SK-N-SH treated with all-trans-retinoic acid at 6 μM for 48 hours (cell line): ENCODE data around the gene CYB561.
A peak's percentile ranks its signal among the peaks of the same experiment; 100 is the strongest.

ENCODE experiments used
- ATAC-seq: fragments of 200-7000 bp; cut with Tn5 transposase; 3 replicates; pipeline ENCODE4 v1.9.1; 2020; ENCODE audit warnings: mild to moderate bottlenecking, moderate library complexity
- ARNTL ChIP-seq: fragments of 450-650 bp; formaldehyde crosslinking; IDR thresholded peaks from 2 replicates; pipeline ENCODE4 v1.5.0; 2020; ENCODE audit warnings: low read depth, mild to moderate bottlenecking, moderate library complexity, borderline replicate concordance
- BACH2 ChIP-seq: fragments of 250-450 bp; sonication (Bioruptor Pico); IDR thresholded peaks from 2 replicates; pipeline ENCODE4 v1.9.0; 2021; ENCODE audit warnings: mild to moderate bottlenecking, borderline replicate concordance
- CSDC2 ChIP-seq: fragments of 250-450 bp; sonication (Bioruptor Pico); IDR thresholded peaks from 2 replicates; pipeline ENCODE4 v1.5.0; 2020; ENCODE audit warnings: mild to moderate bottlenecking, moderate library complexity
- ESRRG ChIP-seq: fragments of 250-450 bp; sonication (Bioruptor Pico); IDR thresholded peaks from 2 replicates; pipeline ENCODE4 v1.6.1; 2021; ENCODE audit warnings: mild to moderate bottlenecking
- GLIS3 ChIP-seq: fragments of 250-450 bp; sonication (Bioruptor Pico); IDR thresholded peaks from 2 replicates; pipeline ENCODE4 v1.5.0; 2020; ENCODE audit warnings: mild to moderate bottlenecking, moderate library complexity
- ISL1 ChIP-seq: fragments of 250-450 bp; sonication (Bioruptor Pico); IDR thresholded peaks from 2 replicates; pipeline ENCODE4 v2.1.2; 2022; ENCODE audit warnings: mild to moderate bottlenecking, moderate library complexity
- OSR1 ChIP-seq: fragments of 250-450 bp; sonication (Bioruptor Pico); IDR thresholded peaks from 2 replicates; pipeline ENCODE4 v1.8.0; 2022; ENCODE audit warnings: moderate library complexity, mild to moderate bottlenecking, inconsistent platforms
- PPARA ChIP-seq: fragments of 250-450 bp; sonication (Bioruptor Pico); IDR thresholded peaks from 2 replicates; pipeline ENCODE4 v1.5.0; 2020; ENCODE audit warnings: mild to moderate bottlenecking, borderline replicate concordance
- RARB ChIP-seq: fragments of 250-450 bp; sonication (Bioruptor Pico); IDR thresholded peaks from 2 replicates; pipeline ENCODE4 v1.8.0; 2021; ENCODE audit warnings: mild to moderate bottlenecking, moderate library complexity
- SNAI2 ChIP-seq: fragments of 250-450 bp; sonication (Bioruptor Pico); IDR thresholded peaks from 2 replicates; pipeline ENCODE4 v1.5.0; 2020; ENCODE audit warnings: mild to moderate bottlenecking, moderate library complexity
- TCF4 ChIP-seq: fragments of 250-450 bp; sonication (Bioruptor Pico); IDR thresholded peaks from 2 replicates; pipeline ENCODE4 v1.8.0; 2021; ENCODE audit warnings: mild to moderate bottlenecking, moderate library complexity, borderline replicate concordance
- TOX ChIP-seq: fragments of 250-450 bp; sonication (Bioruptor Pico); IDR thresholded peaks from 2 replicates; pipeline ENCODE4 v1.8.0; 2021; ENCODE audit warnings: mild to moderate bottlenecking, moderate library complexity, borderline replicate concordance
- ZC3H10 ChIP-seq: fragments of 250-450 bp; sonication (Bioruptor Pico); IDR thresholded peaks from 2 replicates; pipeline ENCODE4 v1.5.1; 2021; ENCODE audit warnings: mild to moderate bottlenecking, moderate library complexity
- ZFP30 ChIP-seq: fragments of 450-650 bp; formaldehyde crosslinking; IDR thresholded peaks from 2 replicates; pipeline ENCODE4 v1.5.0; 2022; ENCODE audit warnings: mild to moderate bottlenecking, moderate library complexity
- ZNF565 ChIP-seq: fragments of 450-650 bp; formaldehyde crosslinking; conservative IDR thresholded peaks from 2 replicates; pipeline ENCODE4 v1.5.0; 2020; ENCODE audit warnings: low read depth, mild to moderate bottlenecking, moderate library complexity
- ZNF70 ChIP-seq: fragments of 450-650 bp; formaldehyde crosslinking; IDR thresholded peaks from 2 replicates; pipeline ENCODE4 v1.5.0; 2020; ENCODE audit warnings: mild to moderate bottlenecking, moderate library complexity
- ZNF8 ChIP-seq: fragments of 450-650 bp; formaldehyde crosslinking; IDR thresholded peaks from 2 replicates; pipeline ENCODE4 v1.5.0; 2020; ENCODE audit warnings: mild to moderate bottlenecking, moderate library complexity
- TF ChIP-seq, protein P1 (sequence below): fragments of 250-450 bp; sonication (Bioruptor Pico); IDR thresholded peaks from 2 replicates; pipeline ENCODE4 v1.5.1; 2020; ENCODE audit warnings: low read depth, mild to moderate bottlenecking, moderate library complexity
- TF ChIP-seq, protein P2 (sequence below): fragments of 250-450 bp; sonication (Bioruptor Pico); IDR thresholded peaks from 2 replicates; pipeline ENCODE4 v1.8.0; 2021; ENCODE audit warnings: low read depth, mild to moderate bottlenecking, moderate library complexity, borderline replicate concordance
- TF ChIP-seq, protein P3 (sequence below): fragments of 250-450 bp; sonication (Bioruptor Pico); IDR thresholded peaks from 2 replicates; pipeline ENCODE4 v1.8.0; 2020; ENCODE audit warnings: mild to moderate bottlenecking, moderate library complexity, borderline replicate concordance
- TF ChIP-seq, protein P4 (sequence below): fragments of 250-450 bp; sonication (Bioruptor Pico); IDR thresholded peaks from 2 replicates; pipeline ENCODE4 v1.5.1; 2021; ENCODE audit warnings: mild to moderate bottlenecking, moderate library complexity
- TF ChIP-seq, protein P5 (sequence below): fragments of 250-450 bp; sonication (Bioruptor Pico); IDR thresholded peaks from 2 replicates; pipeline ENCODE4 v1.5.0; 2020; ENCODE audit warnings: mild to moderate bottlenecking, moderate library complexity

The CYB561 gene

DNA sequence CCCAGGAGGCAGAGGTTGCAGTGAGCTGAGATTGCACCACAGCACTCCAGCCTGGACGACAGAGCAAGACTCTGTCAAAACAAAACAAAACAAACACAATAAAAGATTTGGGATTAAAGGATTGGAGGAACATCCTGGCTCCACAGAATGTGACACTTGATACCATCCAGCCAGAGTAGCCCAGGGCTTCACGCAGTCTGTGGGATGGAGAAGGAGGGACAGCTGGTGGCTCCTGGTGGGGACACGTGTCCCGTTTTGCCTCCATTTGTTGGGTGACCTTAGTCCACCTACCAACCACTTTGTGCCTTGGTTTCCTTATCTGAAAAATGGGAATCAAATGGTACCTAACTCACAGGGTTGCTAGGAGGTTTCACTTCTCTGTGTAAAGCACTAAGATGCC is 12.4 kb upstream of the CYB561 start:
- no peak for ATAC-seq
- TF ChIP-seq OSR1 (CRISPR knock-in tag) (no peak), ISL1 (no peak), ARNTL (CRISPR knock-in tag) (no peak), SNAI2 (CRISPR knock-in tag) (no peak), ZC3H10 (CRISPR knock-in tag) (no peak), TOX (CRISPR knock-in tag) (no peak), PPARA (CRISPR knock-in tag) (no peak), CSDC2 (CRISPR knock-in tag) (no peak), RARB (no peak), ZNF565 (no peak), ESRRG (CRISPR knock-in tag) (no peak), ZFP30 (no peak), ZNF70 (no peak), TCF4 (CRISPR knock-in tag) (no peak), GLIS3 (CRISPR knock-in tag) (no peak)
- TF ChIP-seq, protein P1, sequence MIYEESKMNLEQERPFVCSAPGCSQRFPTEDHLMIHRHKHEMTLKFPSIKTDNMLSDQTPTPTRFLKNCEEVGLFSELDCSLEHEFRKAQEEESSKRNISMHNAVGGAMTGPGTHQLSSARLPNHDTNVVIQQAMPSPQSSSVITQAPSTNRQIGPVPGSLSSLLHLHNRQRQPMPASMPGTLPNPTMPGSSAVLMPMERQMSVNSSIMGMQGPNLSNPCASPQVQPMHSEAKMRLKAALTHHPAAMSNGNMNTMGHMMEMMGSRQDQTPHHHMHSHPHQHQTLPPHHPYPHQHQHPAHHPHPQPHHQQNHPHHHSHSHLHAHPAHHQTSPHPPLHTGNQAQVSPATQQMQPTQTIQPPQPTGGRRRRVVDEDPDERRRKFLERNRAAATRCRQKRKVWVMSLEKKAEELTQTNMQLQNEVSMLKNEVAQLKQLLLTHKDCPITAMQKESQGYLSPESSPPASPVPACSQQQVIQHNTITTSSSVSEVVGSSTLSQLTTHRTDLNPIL (CRISPR knock-in tag) = no peak
- TF ChIP-seq, protein P2, sequence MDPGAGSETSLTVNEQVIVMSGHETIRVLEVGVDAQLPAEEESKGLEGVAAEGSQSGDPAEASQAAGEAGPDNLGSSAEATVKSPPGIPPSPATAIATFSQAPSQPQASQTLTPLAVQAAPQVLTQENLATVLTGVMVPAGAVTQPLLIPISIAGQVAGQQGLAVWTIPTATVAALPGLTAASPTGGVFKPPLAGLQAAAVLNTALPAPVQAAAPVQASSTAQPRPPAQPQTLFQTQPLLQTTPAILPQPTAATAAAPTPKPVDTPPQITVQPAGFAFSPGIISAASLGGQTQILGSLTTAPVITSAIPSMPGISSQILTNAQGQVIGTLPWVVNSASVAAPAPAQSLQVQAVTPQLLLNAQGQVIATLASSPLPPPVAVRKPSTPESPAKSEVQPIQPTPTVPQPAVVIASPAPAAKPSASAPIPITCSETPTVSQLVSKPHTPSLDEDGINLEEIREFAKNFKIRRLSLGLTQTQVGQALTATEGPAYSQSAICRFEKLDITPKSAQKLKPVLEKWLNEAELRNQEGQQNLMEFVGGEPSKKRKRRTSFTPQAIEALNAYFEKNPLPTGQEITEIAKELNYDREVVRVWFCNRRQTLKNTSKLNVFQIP (CRISPR knock-in tag) = no peak
- TF ChIP-seq, protein P3, sequence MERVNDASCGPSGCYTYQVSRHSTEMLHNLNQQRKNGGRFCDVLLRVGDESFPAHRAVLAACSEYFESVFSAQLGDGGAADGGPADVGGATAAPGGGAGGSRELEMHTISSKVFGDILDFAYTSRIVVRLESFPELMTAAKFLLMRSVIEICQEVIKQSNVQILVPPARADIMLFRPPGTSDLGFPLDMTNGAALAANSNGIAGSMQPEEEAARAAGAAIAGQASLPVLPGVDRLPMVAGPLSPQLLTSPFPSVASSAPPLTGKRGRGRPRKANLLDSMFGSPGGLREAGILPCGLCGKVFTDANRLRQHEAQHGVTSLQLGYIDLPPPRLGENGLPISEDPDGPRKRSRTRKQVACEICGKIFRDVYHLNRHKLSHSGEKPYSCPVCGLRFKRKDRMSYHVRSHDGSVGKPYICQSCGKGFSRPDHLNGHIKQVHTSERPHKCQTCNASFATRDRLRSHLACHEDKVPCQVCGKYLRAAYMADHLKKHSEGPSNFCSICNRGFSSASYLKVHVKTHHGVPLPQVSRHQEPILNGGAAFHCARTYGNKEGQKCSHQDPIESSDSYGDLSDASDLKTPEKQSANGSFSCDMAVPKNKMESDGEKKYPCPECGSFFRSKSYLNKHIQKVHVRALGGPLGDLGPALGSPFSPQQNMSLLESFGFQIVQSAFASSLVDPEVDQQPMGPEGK (CRISPR knock-in tag) = no peak
- TF ChIP-seq, protein P4, sequence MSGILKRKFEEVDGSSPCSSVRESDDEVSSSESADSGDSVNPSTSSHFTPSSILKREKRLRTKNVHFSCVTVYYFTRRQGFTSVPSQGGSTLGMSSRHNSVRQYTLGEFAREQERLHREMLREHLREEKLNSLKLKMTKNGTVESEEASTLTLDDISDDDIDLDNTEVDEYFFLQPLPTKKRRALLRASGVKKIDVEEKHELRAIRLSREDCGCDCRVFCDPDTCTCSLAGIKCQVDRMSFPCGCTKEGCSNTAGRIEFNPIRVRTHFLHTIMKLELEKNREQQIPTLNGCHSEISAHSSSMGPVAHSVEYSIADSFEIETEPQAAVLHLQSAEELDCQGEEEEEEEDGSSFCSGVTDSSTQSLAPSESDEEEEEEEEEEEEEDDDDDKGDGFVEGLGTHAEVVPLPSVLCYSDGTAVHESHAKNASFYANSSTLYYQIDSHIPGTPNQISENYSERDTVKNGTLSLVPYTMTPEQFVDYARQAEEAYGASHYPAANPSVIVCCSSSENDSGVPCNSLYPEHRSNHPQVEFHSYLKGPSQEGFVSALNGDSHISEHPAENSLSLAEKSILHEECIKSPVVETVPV (CRISPR knock-in tag) = no peak
- TF ChIP-seq, all 23 proteins: peak for 0

DNA sequence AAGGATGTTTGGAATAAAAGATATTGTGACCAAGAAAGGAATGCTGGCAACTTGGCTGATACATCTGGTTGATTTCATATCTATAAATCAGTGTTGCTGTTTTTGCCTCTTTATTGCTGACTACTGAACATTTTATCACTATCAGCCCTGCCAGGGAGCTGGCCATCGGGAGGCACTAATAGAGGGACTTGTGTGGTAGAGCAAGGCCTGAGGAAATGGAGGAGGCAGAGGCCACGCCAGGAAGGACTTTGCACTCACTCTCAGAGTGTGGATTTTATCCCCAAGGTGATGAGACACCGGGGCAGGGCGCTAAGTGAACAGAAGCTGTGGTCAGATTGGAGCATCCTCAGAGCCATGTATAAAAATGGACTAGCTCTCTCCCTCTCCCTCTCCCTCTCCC is 9.3 kb upstream of the CYB561 start:
- TF ChIP-seq TOX (CRISPR knock-in tag) (no peak), TCF4 (CRISPR knock-in tag) (peak; percentile 79; the same call in 1 of the 2 replicates)
- ATAC-seq = peak; percentile 56

DNA sequence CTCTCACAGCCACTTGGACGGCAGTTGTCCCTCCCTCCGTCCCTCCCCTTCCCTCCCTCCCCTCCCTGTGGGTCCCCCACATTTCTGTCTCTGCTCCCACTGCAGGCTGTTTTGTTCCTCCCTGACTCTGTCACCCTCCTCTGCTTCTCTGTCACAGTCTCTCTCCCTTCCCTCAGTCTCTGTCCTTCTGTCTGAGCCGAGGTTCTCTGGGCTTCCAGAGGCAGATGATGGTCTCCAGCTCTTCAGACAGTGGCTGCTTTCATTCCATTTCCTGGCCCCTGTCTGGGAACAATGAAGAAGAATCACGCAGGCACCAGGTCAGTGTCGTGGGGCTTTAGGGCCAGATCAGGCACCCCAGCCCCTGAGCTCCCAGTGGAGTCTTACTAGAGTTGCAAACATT is 8.8 kb upstream of the CYB561 start:
- peak; percentile 19 for ATAC-seq
- TF ChIP-seq TOX (CRISPR knock-in tag) (no peak), ZNF8 (CRISPR knock-in tag) (no peak), CSDC2 (CRISPR knock-in tag) (no peak), BACH2 (CRISPR knock-in tag) (no peak), ZFP30 (no peak), ESRRG (CRISPR knock-in tag) (no peak), OSR1 (CRISPR knock-in tag) (no peak), ZNF70 (no peak), ZC3H10 (CRISPR knock-in tag) (no peak), TCF4 (CRISPR knock-in tag) (no peak), ZNF565 (no peak), ISL1 (no peak)
- TF ChIP-seq, protein P3 (CRISPR knock-in tag) = no peak
- TF ChIP-seq, protein P1 (CRISPR knock-in tag) = no peak
- TF ChIP-seq, protein P5, sequence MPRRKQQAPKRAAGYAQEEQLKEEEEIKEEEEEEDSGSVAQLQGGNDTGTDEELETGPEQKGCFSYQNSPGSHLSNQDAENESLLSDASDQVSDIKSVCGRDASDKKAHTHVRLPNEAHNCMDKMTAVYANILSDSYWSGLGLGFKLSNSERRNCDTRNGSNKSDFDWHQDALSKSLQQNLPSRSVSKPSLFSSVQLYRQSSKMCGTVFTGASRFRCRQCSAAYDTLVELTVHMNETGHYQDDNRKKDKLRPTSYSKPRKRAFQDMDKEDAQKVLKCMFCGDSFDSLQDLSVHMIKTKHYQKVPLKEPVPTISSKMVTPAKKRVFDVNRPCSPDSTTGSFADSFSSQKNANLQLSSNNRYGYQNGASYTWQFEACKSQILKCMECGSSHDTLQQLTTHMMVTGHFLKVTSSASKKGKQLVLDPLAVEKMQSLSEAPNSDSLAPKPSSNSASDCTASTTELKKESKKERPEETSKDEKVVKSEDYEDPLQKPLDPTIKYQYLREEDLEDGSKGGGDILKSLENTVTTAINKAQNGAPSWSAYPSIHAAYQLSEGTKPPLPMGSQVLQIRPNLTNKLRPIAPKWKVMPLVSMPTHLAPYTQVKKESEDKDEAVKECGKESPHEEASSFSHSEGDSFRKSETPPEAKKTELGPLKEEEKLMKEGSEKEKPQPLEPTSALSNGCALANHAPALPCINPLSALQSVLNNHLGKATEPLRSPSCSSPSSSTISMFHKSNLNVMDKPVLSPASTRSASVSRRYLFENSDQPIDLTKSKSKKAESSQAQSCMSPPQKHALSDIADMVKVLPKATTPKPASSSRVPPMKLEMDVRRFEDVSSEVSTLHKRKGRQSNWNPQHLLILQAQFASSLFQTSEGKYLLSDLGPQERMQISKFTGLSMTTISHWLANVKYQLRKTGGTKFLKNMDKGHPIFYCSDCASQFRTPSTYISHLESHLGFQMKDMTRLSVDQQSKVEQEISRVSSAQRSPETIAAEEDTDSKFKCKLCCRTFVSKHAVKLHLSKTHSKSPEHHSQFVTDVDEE (CRISPR knock-in tag) = no peak
- TF ChIP-seq, protein P4 (CRISPR knock-in tag) = no peak
